PC-9 (cell line): ENCODE results near the gene BLOC1S6. TPM values are rescaled to one million over a fixed set of nuclear protein-coding genes. Genes with fewer than 3 reads are reported as not detected.

Source experiments
- BruUV-seq: library from RNA; stranded (reverse); fragments of 400-500 nt; replicated peaks from 2 replicates; lab custom pipeline; 2021; lab: Mats Ljungman, UMichigan
- CTCF ChIA-PET: fragments of 300-600 bp; sonication (Branson Sonifier 250); formaldehyde crosslinking; loops from one replicate; lab custom pipeline; 2022; ENCODE audit warnings: antibody characterized with exemption; lab: Charles Lee
- POLR2A ChIA-PET: fragments of 300-600 bp; sonication (Branson Sonifier 250); formaldehyde crosslinking; loops from one replicate; lab custom pipeline; 2022; ENCODE audit warnings: antibody characterized with exemption; ENCODE audit not compliant: unreplicated experiment; lab: Charles Lee
- DNase-seq, 2 experiments: peaks; one replicate each; pipeline versions ENCODE4 v3.0.0 to v3.0.0-alpha.2; 2015 to 2022; ENCODE audit warnings: mixed read lengths in 1 of 2
- H2AFZ ChIP-seq: fragments of 200-600 bp; sonication (generic); 2 replicates; pipeline ENCODE4 v1.8.1; 2017; ENCODE audit warnings: antibody characterized with exemption
- H3F3A ChIP-seq: fragments of 200-600 bp; sonication (generic); 2 replicates; pipeline ENCODE4 v1.8.1; 2017; ENCODE audit warnings: antibody characterized with exemption, mild to moderate bottlenecking, low read depth; ENCODE audit not compliant: insufficient read depth
- H3K27ac ChIP-seq: fragments of 200-600 bp; sonication (generic); 2 replicates; pipeline ENCODE4 v1.6.1; 2016; ENCODE audit warnings: mixed run types
- H3K27me3 ChIP-seq: fragments of 200-600 bp; sonication (generic); 2 replicates; pipeline ENCODE4 v1.6.1; 2016; ENCODE audit warnings: low read depth, mixed run types; ENCODE audit not compliant: insufficient read depth
- H3K36me3 ChIP-seq: fragments of 200-600 bp; sonication (generic); 2 replicates; pipeline ENCODE4 v1.6.1; 2016; ENCODE audit warnings: low read depth, mixed run types
- H3K4me1 ChIP-seq: fragments of 200-600 bp; sonication (generic); replicated peaks from 2 replicates; pipeline ENCODE4 v1.6.1; 2016; ENCODE audit warnings: mixed run types; ENCODE audit not compliant: insufficient read depth
- H3K4me2 ChIP-seq: fragments of 200-600 bp; sonication (generic); 2 replicates; pipeline ENCODE4 v1.6.1; 2017; ENCODE audit warnings: mixed run types
- H3K4me3 ChIP-seq: fragments of 200-600 bp; sonication (generic); 2 replicates; pipeline ENCODE4 v1.6.1; 2016; ENCODE audit warnings: mixed run types
- H3K79me2 ChIP-seq: fragments of 200-600 bp; sonication (generic); 2 replicates; pipeline ENCODE4 v1.6.1; 2017; ENCODE audit warnings: low read depth, mixed run types
- H3K9me2 ChIP-seq: fragments of 200-600 bp; sonication (generic); 2 replicates; pipeline ENCODE4 v1.8.1; 2017; ENCODE audit warnings: mild to moderate bottlenecking; ENCODE audit not compliant: insufficient read depth
- H3K9me3 ChIP-seq: fragments of 200-600 bp; sonication (generic); 2 replicates; pipeline ENCODE4 v1.8.1; 2016; ENCODE audit warnings: low read depth; ENCODE audit not compliant: insufficient read depth
- H4K20me1 ChIP-seq: fragments of 200-600 bp; sonication (generic); 2 replicates; pipeline ENCODE4 v1.8.1; 2017; ENCODE audit not compliant: insufficient read depth
- EZH2 ChIP-seq: fragments of 200-600 bp; sonication (generic); IDR thresholded peaks from 2 replicates; pipeline ENCODE4 v1.8.0; 2017; ENCODE audit warnings: antibody characterized with exemption, low read depth
- intact Hi-C: fragments of 100-400 bp; cut with micrococcal nuclease; formaldehyde crosslinking; loops from one replicate; pipeline ENCODE4 v1.10.0; 2022; ENCODE audit not compliant: unreplicated experiment
- total RNA-seq: library from RNA; stranded (reverse); gene quantifications from 2 replicates; pipeline ENCODE4 v1.2.3, GENCODE V29; 2021
- TF ChIP-seq, protein P1 (sequence below): fragments of 200-600 bp; sonication (generic); conservative IDR thresholded peaks from 2 replicates; pipeline ENCODE4 v1.6.1; 2017; ENCODE audit warnings: mixed run types, antibody characterized with exemption, mild to moderate bottlenecking, moderate library complexity

The BLOC1S6 gene
- total RNA-seq, 1 experiment from 2014 or later = 22.7 TPM

DNA sequence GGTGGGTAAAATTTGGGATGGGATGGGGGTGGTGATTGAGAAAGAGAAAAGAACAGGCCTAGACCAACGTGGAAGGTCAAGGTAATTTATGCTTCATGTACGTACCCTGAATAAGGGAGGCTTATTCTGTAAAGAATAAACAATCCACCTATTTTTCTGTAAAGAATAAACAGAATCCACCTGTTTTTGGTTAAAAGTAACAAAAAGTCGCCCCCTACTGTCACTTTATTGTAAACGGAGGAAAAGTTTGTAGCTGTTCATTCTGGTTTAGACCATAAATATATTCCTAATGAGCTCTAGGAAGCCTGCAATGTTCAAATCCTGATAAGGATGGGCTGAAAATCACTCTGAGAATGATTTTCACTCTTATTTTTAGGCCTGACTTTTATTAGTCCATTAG is 24.1 kb downstream of the BLOC1S6 start:
- ChIA-PET CTCF (interaction anchor here (0.5 to 2.0 kb wide), 6 partner anchors 21 to 694 kb away, joined by 3 to 11 read pairs (median 4); no protein-coding TSS in a partner anchor), POLR2A (interaction anchor here (0.7 kb wide), 1 partner anchor 30 kb away, joined by 3 read pairs; no protein-coding TSS in a partner anchor)
- Histone ChIP-seq H3K27ac (no peak overlapping the region), H4K20me1 (no peaks in the 10 kb centered on the region), H3K4me1 (peaks cover 3% of the 10 kb centered on the region; the same call in 1 of the 2 replicates), H3K9me3 (no peaks in the 10 kb centered on the region), H3K4me3 (no peak overlapping the region), H3F3A (peaks cover 5% of the 10 kb centered on the region; the same call in 1 of the 2 replicates), H3K79me2 (no peaks in the 10 kb centered on the region), H3K4me2 (no peak overlapping the region), H3K36me3 (no peaks in the 10 kb centered on the region), H2AFZ (no peak overlapping the region), H3K9me2 (no peaks in the 10 kb centered on the region), H3K27me3 (no peaks in the 10 kb centered on the region)
- DNase-seq = peak in 1 of 2 experiments; percentile 35
- intact Hi-C loops = loop anchor here (1.0 to 10.0 kb wide), 5 partner anchors 89 to 487 kb away; partner anchors contain the start of genes DUOX1, DUOXA1 and SLC30A4
- TF ChIP-seq, protein P1, sequence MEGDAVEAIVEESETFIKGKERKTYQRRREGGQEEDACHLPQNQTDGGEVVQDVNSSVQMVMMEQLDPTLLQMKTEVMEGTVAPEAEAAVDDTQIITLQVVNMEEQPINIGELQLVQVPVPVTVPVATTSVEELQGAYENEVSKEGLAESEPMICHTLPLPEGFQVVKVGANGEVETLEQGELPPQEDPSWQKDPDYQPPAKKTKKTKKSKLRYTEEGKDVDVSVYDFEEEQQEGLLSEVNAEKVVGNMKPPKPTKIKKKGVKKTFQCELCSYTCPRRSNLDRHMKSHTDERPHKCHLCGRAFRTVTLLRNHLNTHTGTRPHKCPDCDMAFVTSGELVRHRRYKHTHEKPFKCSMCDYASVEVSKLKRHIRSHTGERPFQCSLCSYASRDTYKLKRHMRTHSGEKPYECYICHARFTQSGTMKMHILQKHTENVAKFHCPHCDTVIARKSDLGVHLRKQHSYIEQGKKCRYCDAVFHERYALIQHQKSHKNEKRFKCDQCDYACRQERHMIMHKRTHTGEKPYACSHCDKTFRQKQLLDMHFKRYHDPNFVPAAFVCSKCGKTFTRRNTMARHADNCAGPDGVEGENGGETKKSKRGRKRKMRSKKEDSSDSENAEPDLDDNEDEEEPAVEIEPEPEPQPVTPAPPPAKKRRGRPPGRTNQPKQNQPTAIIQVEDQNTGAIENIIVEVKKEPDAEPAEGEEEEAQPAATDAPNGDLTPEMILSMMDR = peak; percentile 68
- no peak for TF ChIP-seq EZH2
- BruUV-seq = no TSS peak

DNA sequence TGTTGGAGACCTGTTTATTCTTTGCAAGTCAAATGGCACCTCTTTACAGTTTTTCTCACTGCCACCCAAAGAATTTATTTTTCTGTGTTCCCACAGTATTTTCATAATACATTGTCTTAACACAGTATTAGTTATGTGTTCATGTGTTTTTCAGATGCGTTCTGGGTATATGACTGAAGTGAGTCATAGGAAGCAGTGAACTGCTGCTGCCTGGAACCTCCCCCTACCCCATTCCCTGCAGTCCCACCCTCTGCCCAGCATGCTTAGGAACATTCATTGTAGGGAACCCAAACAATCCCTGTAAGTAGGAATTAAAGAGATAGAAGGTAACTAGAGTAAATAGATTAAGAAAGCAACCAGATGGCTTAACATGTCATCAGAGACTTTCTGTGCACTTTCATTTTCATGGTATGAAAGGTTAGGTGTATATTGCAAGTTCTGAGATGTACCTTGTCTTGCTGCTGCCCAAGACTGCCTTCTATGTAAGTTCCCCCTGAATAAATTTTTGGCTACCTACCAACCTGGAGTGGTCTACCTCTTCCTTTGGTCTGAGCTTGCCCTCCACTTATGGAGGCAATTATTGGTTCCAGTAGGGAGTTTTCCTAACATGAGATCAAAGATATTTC is 25.7 kb downstream of the BLOC1S6 start:
- ChIA-PET POLR2A (interaction anchor here (0.7 kb wide), 1 partner anchor 464 kb away, joined by 11 read pairs; no protein-coding TSS in a partner anchor), CTCF (interaction anchor here (2.0 kb wide), 1 partner anchor 155 kb away, joined by 11 read pairs; no protein-coding TSS in a partner anchor)
- Histone ChIP-seq H2AFZ (no peak overlapping the region), H3K4me2 (no peak overlapping the region), H3K27ac (no peak overlapping the region), H4K20me1 (no peaks in the 10 kb centered on the region), H3K9me3 (no peaks in the 10 kb centered on the region), H3K4me1 (peaks cover 14% of the 10 kb centered on the region), H3F3A (peaks cover 12% of the 10 kb centered on the region; the same call in 1 of the 2 replicates), H3K36me3 (no peaks in the 10 kb centered on the region), H3K27me3 (no peaks in the 10 kb centered on the region), H3K9me2 (no peaks in the 10 kb centered on the region), H3K79me2 (no peaks in the 10 kb centered on the region), H3K4me3 (no peak overlapping the region)
- TF ChIP-seq, protein P1 = no peak
- TF ChIP-seq EZH2 = no peak
- DNase-seq = no peak
- BruUV-seq = no TSS peak
- intact Hi-C loops = loop anchor here (2.0 to 10.0 kb wide), 5 partner anchors 24 to 488 kb away; partner anchors contain the start of genes DUOX1, DUOXA1 and SLC30A4

- BruUV-seq = no TSS peak
- Histone ChIP-seq H3K4me2 (peak overlapping the region; percentile 26; the same call in 1 of the 2 replicates), H3K36me3 (no peaks in the 10 kb centered on the region), H4K20me1 (no peaks in the 10 kb centered on the region), H3F3A (peaks cover 12% of the 10 kb centered on the region; the same call in 1 of the 2 replicates), H3K4me1 (peaks cover 14% of the 10 kb centered on the region), H3K9me2 (no peaks in the 10 kb centered on the region), H3K4me3 (no peak overlapping the region), H3K27ac (no peak overlapping the region), H3K9me3 (no peaks in the 10 kb centered on the region), H3K79me2 (no peaks in the 10 kb centered on the region), H3K27me3 (no peaks in the 10 kb centered on the region), H2AFZ (0 out of 2 replicates have a peak overlapping the region, but pooled peaks have one; percentile 31)
- CTCF ChIA-PET = interaction anchor here (0.6 kb wide), 1 partner anchor 88 kb away, joined by 3 read pairs; no protein-coding TSS in a partner anchor
- TF ChIP-seq EZH2 = no peak
- TF ChIP-seq, protein P1 = no peak
- intact Hi-C loops = loop anchor here (2.0 to 10.0 kb wide), 3 partner anchors 24 to 492 kb away; partner anchors contain the start of genes DUOX1 and DUOXA1
- POLR2A ChIA-PET = interaction anchor here (0.7 kb wide), 1 partner anchor 413 kb away, joined by 7 read pairs; no protein-coding TSS in a partner anchor
- DNase-seq = peak; percentile 51 to 52
Observed at GRCh38 chr15:45616901-45617323, 29.7 kb downstream of the BLOC1S6 start.
